AG10803 (cell line): ENCODE data around the gene ZDHHC9.

Experiments used
- DNase-seq: peaks from one replicate; pipeline ENCODE4 v3.0.0; 2010; ENCODE audit warnings: low read depth
- H3K4me3 ChIP-seq: 2 replicates; pipeline ENCODE4 v1.5.1; 2011; ENCODE audit warnings: mild to moderate bottlenecking, low read length, control low read depth
- TF ChIP-seq, protein P1 (sequence below): conservative IDR thresholded peaks from 2 replicates; pipeline ENCODE4 v1.5.1; 2011; ENCODE audit warnings: mild to moderate bottlenecking, low read length, control low read depth, inconsistent platforms

ZDHHC9 gene

GRCh38 chrX:129787336-129788055 lies 56.2 kb downstream of the ZDHHC9 start:
- DNase-seq, result no peak
- no peak overlapping the region for H3K4me3 ChIP-seq
- TF ChIP-seq, protein P1, sequence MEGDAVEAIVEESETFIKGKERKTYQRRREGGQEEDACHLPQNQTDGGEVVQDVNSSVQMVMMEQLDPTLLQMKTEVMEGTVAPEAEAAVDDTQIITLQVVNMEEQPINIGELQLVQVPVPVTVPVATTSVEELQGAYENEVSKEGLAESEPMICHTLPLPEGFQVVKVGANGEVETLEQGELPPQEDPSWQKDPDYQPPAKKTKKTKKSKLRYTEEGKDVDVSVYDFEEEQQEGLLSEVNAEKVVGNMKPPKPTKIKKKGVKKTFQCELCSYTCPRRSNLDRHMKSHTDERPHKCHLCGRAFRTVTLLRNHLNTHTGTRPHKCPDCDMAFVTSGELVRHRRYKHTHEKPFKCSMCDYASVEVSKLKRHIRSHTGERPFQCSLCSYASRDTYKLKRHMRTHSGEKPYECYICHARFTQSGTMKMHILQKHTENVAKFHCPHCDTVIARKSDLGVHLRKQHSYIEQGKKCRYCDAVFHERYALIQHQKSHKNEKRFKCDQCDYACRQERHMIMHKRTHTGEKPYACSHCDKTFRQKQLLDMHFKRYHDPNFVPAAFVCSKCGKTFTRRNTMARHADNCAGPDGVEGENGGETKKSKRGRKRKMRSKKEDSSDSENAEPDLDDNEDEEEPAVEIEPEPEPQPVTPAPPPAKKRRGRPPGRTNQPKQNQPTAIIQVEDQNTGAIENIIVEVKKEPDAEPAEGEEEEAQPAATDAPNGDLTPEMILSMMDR, result no peak

GRCh38 chrX:129786210-129786651 lies 57.5 kb downstream of the ZDHHC9 start:
- DNase-seq, result no peak
- no peak overlapping the region for H3K4me3 ChIP-seq
- TF ChIP-seq, protein P1, result no peak

DNA sequence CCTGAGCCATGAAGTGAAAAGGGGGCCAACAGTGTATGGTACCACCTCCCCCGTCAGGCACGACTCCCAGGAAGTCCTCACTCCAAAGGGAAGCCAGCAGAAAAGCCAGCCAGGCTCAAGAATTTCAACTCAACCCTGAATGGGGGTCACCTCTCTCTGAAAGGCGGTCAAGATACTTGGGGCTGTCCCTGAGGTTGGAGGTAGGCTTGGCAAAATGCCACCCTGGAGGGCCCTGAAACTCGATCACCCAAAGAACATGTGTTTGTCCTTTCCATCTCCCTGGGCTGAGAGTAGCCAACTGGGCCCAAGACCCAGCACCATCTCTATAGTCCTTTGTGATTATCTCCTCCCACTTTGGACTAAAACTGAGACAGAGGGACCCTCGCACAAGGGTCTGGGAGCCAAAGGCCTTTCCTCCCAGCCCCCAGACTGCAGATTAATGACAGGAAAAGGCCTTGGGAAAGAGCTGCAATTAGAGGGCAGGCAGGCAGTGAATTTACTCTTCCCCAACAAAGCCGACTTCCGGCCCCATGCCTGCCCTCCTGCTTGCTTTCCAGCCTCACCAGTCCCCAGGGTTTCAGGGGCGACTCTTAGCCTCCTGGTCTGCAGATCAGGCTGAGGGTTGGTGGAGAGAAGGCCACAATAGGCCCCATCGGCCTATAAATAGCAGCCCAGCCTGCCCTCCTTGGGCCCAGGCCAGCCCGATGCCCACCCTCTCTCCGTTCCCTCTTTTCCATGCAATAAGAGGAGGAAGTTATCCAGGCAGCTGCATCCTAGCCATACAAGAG lies 58.3 kb downstream of the ZDHHC9 start:
- H3K4me3 ChIP-seq, result no peak overlapping the region
- no peak for DNase-seq
- TF ChIP-seq, protein P1, result no peak

DNA sequence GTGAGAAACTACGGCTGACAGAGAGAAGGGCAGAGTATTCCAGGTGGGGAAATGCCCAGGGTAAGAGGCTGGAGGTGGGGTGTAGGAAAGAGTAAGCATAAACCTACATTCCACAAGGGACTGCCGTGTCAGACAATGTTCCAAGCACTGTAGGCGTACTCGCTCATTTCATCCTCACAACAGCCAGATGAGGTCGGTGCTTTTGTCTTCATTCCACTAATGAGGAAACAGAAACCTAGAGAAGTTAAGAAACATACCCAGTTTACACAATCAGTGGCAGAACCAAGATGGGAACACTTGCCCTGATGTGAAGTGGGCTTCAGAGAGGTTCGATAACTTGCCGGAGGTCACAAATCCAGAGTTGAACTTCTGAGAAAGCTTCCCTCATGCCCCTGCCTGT lies 59.3 kb downstream of the ZDHHC9 start:
- no peak for DNase-seq
- TF ChIP-seq, protein P1, result no peak
- no peak overlapping the region for H3K4me3 ChIP-seq

DNA sequence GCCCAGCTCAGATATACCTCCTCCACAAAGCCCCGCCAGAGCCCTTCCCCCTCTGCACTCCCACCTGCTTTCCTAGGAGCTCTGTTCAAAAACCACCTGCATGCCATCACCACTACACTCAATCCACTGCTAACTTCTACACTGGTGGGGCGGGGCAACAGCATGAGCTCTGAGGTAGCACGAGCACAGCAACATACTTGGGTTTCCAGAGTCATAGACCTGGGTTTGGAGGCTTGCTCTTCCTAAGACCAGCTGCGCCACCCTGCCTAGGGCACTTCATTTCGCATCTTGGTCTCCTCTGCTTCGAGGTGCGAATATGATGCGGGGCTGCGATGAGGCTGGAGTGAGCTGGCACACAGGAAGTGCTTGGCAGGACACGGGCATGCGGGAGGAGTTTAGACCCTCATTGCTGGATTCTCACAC lies 60.4 kb downstream of the ZDHHC9 start:
- TF ChIP-seq, protein P1, result no peak
- DNase-seq, result no peak
- no peak overlapping the region for H3K4me3 ChIP-seq

DNA sequence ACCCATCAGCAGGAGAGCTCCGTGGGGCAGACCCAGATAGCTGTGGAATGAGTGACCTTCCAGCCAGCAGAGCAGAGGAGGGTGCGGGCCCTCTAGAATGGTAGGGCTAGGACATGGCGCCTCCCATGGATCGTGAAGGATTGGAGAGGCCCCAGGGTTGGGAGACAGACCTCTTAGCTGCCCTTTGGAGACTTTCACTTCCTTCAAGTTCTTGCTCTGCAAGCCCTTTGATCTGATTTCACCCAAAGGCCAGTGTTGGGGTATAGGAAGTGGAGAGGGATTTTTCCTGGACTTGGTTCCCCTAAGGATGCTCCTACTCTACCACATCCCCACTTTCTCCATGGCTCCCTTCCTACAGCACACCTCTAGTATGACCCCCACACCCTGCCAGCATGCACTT lies 61.0 kb downstream of the ZDHHC9 start:
- no peak overlapping the region for H3K4me3 ChIP-seq
- DNase-seq, result no peak

More for the DNA sequence above, 61.0 kb downstream of the ZDHHC9 start:
- TF ChIP-seq, protein P1, result no peak
